ENCODE measurements around the gene TRAPPC14. TPM values are rescaled to one million over a fixed set of nuclear protein-coding genes. Genes with fewer than 3 reads are reported as not detected.

Gene TRAPPC14
- total and polyA plus RNA-seq, 7 donors = 4.1 to 14.2 (median 7.4) TPM

GRCh38 chr7:100153708-100154535 lies 4.6 kb downstream of the TRAPPC14 start:
- intact Hi-C loops (cut with DNase I) = loop anchor here in 1 of 2 donors (10.0 kb wide), 1 partner anchor 61 kb away; the partner anchor contains the start of gene PVRIG
- H3K4me1 ChIP-seq = peaks cover 23% of the 10 kb centered on the region
- no peak overlapping the region for H3K27ac ChIP-seq
- WGBS, 3 donors = 74 to 79% (median 75%) methylated on average over 15 to 16 of the region's 16 CpGs
- no peaks in the 10 kb centered on the region for H3K27me3 ChIP-seq (ENCODE audit: insufficient read depth in 3 of 3, low read length in 2 of 3)
- DNase-seq = no peak
- no peak for TF ChIP-seq CTCF (IDR thresholded peaks at IDR 0.05)
- H3K9me3 ChIP-seq = no peaks in the 10 kb centered on the region
- ATAC-seq = no peak
- peaks cover 7 to 56% of the 10 kb centered on the region in 2 donors for H3K36me3 ChIP-seq (ENCODE audit: insufficient read depth in 1 of 2, low read depth in 1 of 2)
- no peak overlapping the region for H3K4me3 ChIP-seq

GRCh38 chr7:100152937-100153666 lies 5.4 kb downstream of the TRAPPC14 start:
- DNase-seq = no peak
- peaks cover 7 to 56% of the 10 kb centered on the region in 2 donors for H3K36me3 ChIP-seq (ENCODE audit: insufficient read depth in 1 of 2, low read depth in 1 of 2)

GRCh38 chr7:100152404-100152803 lies 6.1 kb downstream of the TRAPPC14 start:
- TF ChIP-seq CTCF (IDR thresholded peaks at IDR 0.05) = no peak
- Histone ChIP-seq H3K27me3 (ENCODE audit: insufficient read depth in 3 of 3, low read length in 2 of 3) (no peaks in the 10 kb centered on the region), H3K9me3 (no peaks in the 10 kb centered on the region), H3K4me1 (peaks cover 21% of the 10 kb centered on the region), H3K27ac (no peak overlapping the region), H3K36me3 (ENCODE audit: insufficient read depth in 1 of 2, low read depth in 1 of 2) (peaks cover 7 to 56% of the 10 kb centered on the region in 2 donors), H3K4me3 (no peak overlapping the region)
- DNase-seq (no peak), ATAC-seq (no peak)
- intact Hi-C loops (cut with DNase I) = loop anchor here in 1 of 2 donors (10.0 kb wide), 1 partner anchor 62 kb away; the partner anchor contains the start of gene PVRIG

More at GRCh38 chr7:100152937-100153666, 5.4 kb downstream of the TRAPPC14 start:
- ATAC-seq = no peak
- no peak overlapping the region for H3K4me3 ChIP-seq
- no peak overlapping the region for H3K27ac ChIP-seq
- intact Hi-C loops (cut with DNase I) = loop anchor here in 1 of 2 donors (10.0 kb wide), 1 partner anchor 62 kb away; the partner anchor contains the start of gene PVRIG
- 87 to 90% (median 89%) methylated on average over 18 of the region's 18 CpGs for WGBS, 3 donors
- no peaks in the 10 kb centered on the region for H3K9me3 ChIP-seq
- H3K4me1 ChIP-seq = peaks cover 24% of the 10 kb centered on the region
- TF ChIP-seq CTCF (IDR thresholded peaks at IDR 0.05) = no peak
- H3K27me3 ChIP-seq (ENCODE audit: insufficient read depth in 3 of 3, low read length in 2 of 3) = no peaks in the 10 kb centered on the region

GRCh38 chr7:100148559-100149328 lies 9.8 kb downstream of the TRAPPC14 start, which contains the start of gene LAMTOR4:
LAMTOR4 (plus strand) TSS chr7:100148918; CDS start chr7:100148973, 55 bp downstream.
- peak; percentile 6 for TF ChIP-seq CTCF (IDR thresholded peaks at IDR 0.05)
- ATAC-seq (peak; percentile 98 to 99 (median 99)), DNase-seq (peak; percentile 98 to 99)
- WGBS, 3 donors = 0 to 1% (median 0%) methylated on average over 42 to 46 of the region's 46 CpGs
- H3K4me3 ChIP-seq = peak within 1 kb of the TSS; percentile 73
- no peaks in the 10 kb centered on the region for H3K9me3 ChIP-seq
- intact Hi-C loops (cut with DNase I) = no loop called here
- H3K36me3 ChIP-seq (ENCODE audit: insufficient read depth in 1 of 2, low read depth in 1 of 2) = peaks cover 4 to 22% of the 10 kb centered on the region in 2 donors
- H3K27me3 ChIP-seq (ENCODE audit: insufficient read depth in 3 of 3, low read length in 2 of 3) = no peaks in the 10 kb centered on the region
- peaks cover 15% of the 10 kb centered on the region for H3K4me1 ChIP-seq
- peak within 1 kb of the TSS; percentile 84 for H3K27ac ChIP-seq

Data from psoas muscle (tissue), 8 donors.